HG03439 (cell line): ENCODE results near the gene NFRKB.
A peak's percentile ranks its signal among the peaks of the same experiment; 100 is the strongest.

Experiments used
- ATAC-seq: cut with Tn5 transposase; IDR thresholded peaks from one replicate; pipeline ENCODE4 v1.9.1; 2021; ENCODE audit warnings: mild to moderate bottlenecking, moderate library complexity; ENCODE audit not compliant: unreplicated experiment

NFRKB gene

GRCh38 chr11:129895126-129896041 lies at the start of gene NFRKB:
TSS of gene NFRKB (minus strand) at chr11:129895578. CDS start at chr11:129892849, 2,729 bp downstream.
- ATAC-seq, result peak; percentile 96

GRCh38 chr11:129944696-129945095 lies 49.3 kb upstream of the NFRKB start:
- no peak for ATAC-seq

- ATAC-seq, result no peak
Measured at GRCh38 chr11:129943036-129943435, 47.7 kb upstream of the NFRKB start.

- ATAC-seq, result no peak
Measured at GRCh38 chr11:129939510-129939909, 44.1 kb upstream of the NFRKB start.

- no peak for ATAC-seq
Measured at GRCh38 chr11:129938764-129939163, 43.4 kb upstream of the NFRKB start.

GRCh38 chr11:129937592-129938238 lies 42.3 kb upstream of the NFRKB start:
- ATAC-seq, result no peak

GRCh38 chr11:129935723-129936122 lies 40.3 kb upstream of the NFRKB start:
- no peak for ATAC-seq

- no peak for ATAC-seq
Measured at GRCh38 chr11:129933891-129934290, 38.5 kb upstream of the NFRKB start.

- ATAC-seq, result no peak
Measured at GRCh38 chr11:129933262-129933661, 37.9 kb upstream of the NFRKB start.

- ATAC-seq, result no peak
Measured at GRCh38 chr11:129932381-129933067, 37.1 kb upstream of the NFRKB start.

GRCh38 chr11:129930743-129931142 lies 35.4 kb upstream of the NFRKB start:
- ATAC-seq, result no peak

GRCh38 chr11:129930296-129930695 lies 34.9 kb upstream of the NFRKB start:
- ATAC-seq, result no peak

GRCh38 chr11:129929721-129930120 lies 34.3 kb upstream of the NFRKB start:
- ATAC-seq, result no peak

GRCh38 chr11:129928923-129929692 lies 33.7 kb upstream of the NFRKB start:
- no peak for ATAC-seq

- ATAC-seq, result no peak
Measured at GRCh38 chr11:129922674-129923073, 27.3 kb upstream of the NFRKB start.

- no peak for ATAC-seq
Measured at GRCh38 chr11:129918361-129918760, 23.0 kb upstream of the NFRKB start.

GRCh38 chr11:129917231-129917630 lies 21.9 kb upstream of the NFRKB start:
- no peak for ATAC-seq

- no peak for ATAC-seq
Measured at GRCh38 chr11:129911298-129911697, 15.9 kb upstream of the NFRKB start.

- no peak for ATAC-seq
Measured at GRCh38 chr11:129910360-129910759, 15.0 kb upstream of the NFRKB start.

GRCh38 chr11:129905402-129905801 lies 10.0 kb upstream of the NFRKB start:
- ATAC-seq, result no peak

GRCh38 chr11:129896062-129896461 lies 684 bp upstream of the NFRKB start:
- ATAC-seq, result no peak
